CD4-positive, alpha-beta T cell treated with Interleukin-15 for 4 hours (primary cell): ENCODE data around the gene MRPL17.

Experiments
- DNase-seq: peaks from one replicate; pipeline ENCODE4 v3.0.0-alpha.2; 2020; ENCODE audit warnings: low spot score

The MRPL17 gene

GRCh38 chr11:6654281-6655019 is 28.7 kb downstream of the MRPL17 start:
- no peak for DNase-seq

GRCh38 chr11:6653656-6654055 is 29.5 kb downstream of the MRPL17 start:
- no peak for DNase-seq

GRCh38 chr11:6653097-6653496 is 30.0 kb downstream of the MRPL17 start:
- no peak for DNase-seq

- DNase-seq, result no peak
Measured at GRCh38 chr11:6652182-6652581, 31.0 kb downstream of the MRPL17 start.

GRCh38 chr11:6650980-6651379 is 32.2 kb downstream of the MRPL17 start:
- DNase-seq, result peak; percentile 29

GRCh38 chr11:6650104-6650503 is 33.0 kb downstream of the MRPL17 start:
- no peak for DNase-seq

- no peak for DNase-seq
Measured at GRCh38 chr11:6648501-6648900, 34.6 kb downstream of the MRPL17 start.

GRCh38 chr11:6647836-6648235 is 35.3 kb downstream of the MRPL17 start:
- DNase-seq, result no peak

- DNase-seq, result peak; percentile 17
Measured at GRCh38 chr11:6646918-6647679, 36.0 kb downstream of the MRPL17 start.

- DNase-seq, result no peak
Measured at GRCh38 chr11:6646576-6646917, 36.6 kb downstream of the MRPL17 start.

GRCh38 chr11:6646071-6646470 is 37.1 kb downstream of the MRPL17 start:
- no peak for DNase-seq

GRCh38 chr11:6642957-6643356 is 40.2 kb downstream of the MRPL17 start:
- no peak for DNase-seq

GRCh38 chr11:6640985-6641701 is 42.0 kb downstream of the MRPL17 start:
- no peak for DNase-seq

- DNase-seq, result no peak
Measured at GRCh38 chr11:6640036-6640984, 42.8 kb downstream of the MRPL17 start.

GRCh38 chr11:6638429-6638828 is 44.7 kb downstream of the MRPL17 start:
- DNase-seq, result no peak

- DNase-seq, result no peak
Measured at GRCh38 chr11:6637871-6638270, 45.3 kb downstream of the MRPL17 start.

- DNase-seq, result no peak
Measured at GRCh38 chr11:6636480-6636879, 46.7 kb downstream of the MRPL17 start.

GRCh38 chr11:6635082-6635932 is 47.8 kb downstream of the MRPL17 start:
- DNase-seq, result no peak

GRCh38 chr11:6634534-6634933 is 48.6 kb downstream of the MRPL17 start:
- no peak for DNase-seq

- DNase-seq, result no peak
Measured at GRCh38 chr11:6633422-6634408, 49.4 kb downstream of the MRPL17 start.
